HG02938 (cell line): ENCODE measurements around the gene KIAA0753.

Source experiments
- ATAC-seq: cut with Tn5 transposase; IDR thresholded peaks from one replicate; pipeline ENCODE4 v1.9.1; 2021; ENCODE audit warnings: mild to moderate bottlenecking, moderate library complexity; ENCODE audit not compliant: unreplicated experiment

Gene KIAA0753

GRCh38 chr17:6642592-6642991 lies 2.1 kb upstream of the KIAA0753 start:
- ATAC-seq: no peak

- peak; percentile 12 for ATAC-seq
Measured at GRCh38 chr17:6641247-6641863, 844 bp upstream of the KIAA0753 start.

GRCh38 chr17:6639586-6640535 lies 650 bp downstream of the KIAA0753 start:
- peak; percentile 2 for ATAC-seq

- no peak for ATAC-seq
Measured at GRCh38 chr17:6639014-6639585, 1.4 kb downstream of the KIAA0753 start.

- no peak for ATAC-seq
Measured at GRCh38 chr17:6638046-6638908, 2.2 kb downstream of the KIAA0753 start.

DNA sequence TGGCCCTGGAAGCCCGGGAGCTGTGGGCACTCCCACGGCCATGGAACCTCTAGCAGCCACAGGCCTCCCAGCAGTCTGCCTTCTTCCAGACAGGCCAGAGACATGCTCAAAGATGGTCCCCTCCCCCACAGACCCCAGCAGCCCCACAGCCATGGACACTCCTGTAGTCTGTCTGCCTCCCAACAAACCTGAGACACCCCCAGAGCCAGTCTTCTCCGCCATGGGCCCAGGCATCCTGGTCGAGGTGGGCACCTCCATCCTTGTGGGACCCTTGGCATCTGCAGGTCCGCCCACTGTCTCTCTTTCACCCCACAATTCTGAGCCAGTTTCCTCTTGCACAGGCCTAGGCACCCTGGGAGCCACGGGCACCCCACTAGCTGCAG lies 3.1 kb downstream of the KIAA0753 start:
- no peak for ATAC-seq

DNA sequence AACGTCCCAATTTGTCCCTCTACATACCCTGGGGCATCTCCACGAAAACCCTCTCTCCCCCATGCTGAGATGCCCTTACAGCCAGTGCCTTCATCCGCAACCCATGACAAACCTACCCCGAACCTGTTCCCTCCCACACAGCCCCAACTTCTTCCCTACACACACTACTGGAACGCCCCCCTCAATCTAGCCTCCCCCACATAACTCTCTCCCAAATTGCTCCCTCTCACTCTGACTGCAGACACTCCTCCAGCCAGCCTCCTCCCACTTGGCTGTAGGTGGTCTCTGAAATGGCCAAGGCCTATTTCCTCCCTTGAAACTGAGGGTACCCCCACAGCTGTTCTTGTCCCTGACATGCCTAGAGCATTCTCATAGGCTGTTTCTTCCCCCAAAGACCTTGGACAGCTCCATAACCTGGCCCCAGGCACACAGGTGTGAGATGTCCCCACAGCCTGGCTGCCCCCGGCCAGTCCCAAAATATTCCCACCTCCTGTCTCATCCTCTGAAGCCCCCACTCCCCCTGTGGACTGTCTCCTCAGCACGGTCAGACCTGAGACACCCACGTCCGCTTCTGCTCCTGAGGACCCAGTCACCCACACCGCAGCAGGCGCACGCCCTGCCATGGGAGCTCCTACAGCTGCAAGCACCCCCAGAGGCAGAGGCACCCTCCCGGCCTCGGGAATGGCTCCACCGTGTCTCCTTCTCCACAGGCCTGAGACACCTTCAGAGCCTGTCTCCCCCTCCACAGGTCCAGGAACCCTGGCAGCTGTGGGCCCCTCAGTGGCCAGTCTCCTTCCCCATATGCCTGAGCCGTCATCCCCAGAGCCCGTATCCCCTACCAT lies 3.7 kb downstream of the KIAA0753 start:
- no peak for ATAC-seq

DNA sequence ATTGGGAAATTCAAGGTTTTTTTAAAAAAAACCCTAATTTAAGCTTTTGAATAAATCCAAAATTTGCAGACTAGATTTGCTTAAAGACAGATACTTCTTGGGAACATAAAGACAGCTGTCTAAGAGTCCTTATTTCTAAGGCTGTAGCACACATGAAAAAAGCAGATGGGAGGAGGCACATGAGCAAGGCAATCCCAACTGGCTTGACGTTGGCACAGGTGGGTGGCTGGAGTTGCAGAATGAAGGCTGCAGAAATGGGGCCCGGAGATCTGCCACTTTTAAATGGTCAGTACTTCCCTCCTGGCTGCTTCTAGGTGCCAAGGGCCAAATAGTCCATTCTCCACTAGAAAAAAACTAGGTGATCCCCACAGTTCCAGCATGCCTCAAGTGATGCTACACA lies 4.4 kb downstream of the KIAA0753 start:
- ATAC-seq: no peak

GRCh38 chr17:6633263-6633662 lies 7.2 kb downstream of the KIAA0753 start:
- no peak for ATAC-seq

DNA sequence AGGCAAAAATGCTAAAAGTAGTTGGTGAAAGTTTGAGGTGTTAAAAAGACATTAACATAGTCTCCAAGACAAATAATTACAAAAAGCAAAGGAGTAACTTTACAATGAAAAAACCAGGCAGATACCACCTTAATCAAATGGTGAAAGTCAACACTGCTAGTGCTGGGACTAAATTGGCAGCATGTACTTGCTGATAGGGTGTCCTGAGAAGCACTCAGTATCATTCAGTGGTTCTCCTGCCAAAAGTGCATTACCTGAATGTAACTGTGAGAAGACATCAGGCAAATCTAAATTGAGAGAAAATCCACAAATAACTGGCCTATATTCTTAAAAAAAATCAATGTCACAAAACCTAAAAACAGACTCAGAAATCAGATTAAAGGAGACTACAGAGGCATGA lies 8.0 kb downstream of the KIAA0753 start:
- ATAC-seq: no peak

DNA sequence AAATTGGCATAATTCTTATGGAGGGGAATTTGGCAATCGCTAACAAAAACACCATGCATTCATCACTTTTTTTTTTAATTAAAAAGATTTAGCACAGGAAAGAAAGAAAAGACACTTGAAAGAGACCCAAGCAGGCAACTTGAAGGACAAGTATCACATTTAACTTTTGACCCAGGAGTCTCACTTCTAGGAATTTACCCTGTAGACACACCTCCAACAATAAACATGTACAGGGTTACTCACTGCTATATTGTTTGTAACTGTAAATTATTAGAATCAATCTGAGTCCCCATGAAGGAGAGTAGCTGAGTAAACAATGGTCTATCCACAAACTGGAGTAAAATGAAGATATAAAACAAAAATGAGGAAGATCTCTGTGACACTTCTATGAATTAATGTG lies 10.1 kb downstream of the KIAA0753 start:
- no peak for ATAC-seq

DNA sequence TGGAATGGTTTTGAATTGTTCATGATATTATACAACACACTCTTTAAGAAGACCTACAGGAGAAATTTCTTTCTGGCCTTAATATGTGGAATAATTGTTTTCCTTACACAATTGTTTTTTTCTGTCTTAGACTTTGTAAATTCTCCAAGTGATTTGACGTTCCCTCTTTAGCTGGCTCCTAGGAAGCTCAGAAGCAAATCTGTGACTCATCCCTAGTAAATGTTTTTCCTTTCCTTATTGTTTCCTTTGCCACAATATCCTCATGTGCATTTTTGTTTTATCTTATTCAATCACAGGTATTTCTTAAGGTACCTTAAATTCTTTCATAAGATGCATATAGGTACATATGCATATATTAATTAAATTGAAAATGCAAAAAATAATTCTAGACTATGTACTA lies 13.5 kb downstream of the KIAA0753 start:
- no peak for ATAC-seq

DNA sequence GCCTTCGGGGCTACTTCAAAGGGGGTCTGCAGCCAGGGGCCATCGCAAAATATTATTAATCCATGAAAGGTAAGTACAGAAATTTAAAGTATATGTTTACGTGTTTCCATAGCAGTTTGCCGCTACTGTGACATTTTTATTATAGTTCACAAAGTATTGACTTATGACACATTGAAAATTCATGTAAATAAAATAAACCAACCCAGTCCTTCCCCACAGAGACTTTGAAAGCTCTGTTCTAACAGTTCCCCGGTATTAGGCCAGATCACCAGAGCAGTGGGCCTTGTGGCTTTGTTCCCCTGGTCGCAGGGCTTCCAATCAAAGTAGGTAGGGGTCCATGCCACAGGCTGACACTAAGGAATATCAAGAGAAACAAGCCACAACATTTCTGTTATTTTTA lies 13.9 kb downstream of the KIAA0753 start:
- ATAC-seq: no peak

- ATAC-seq: no peak
Measured at GRCh38 chr17:6623941-6624340, 16.6 kb downstream of the KIAA0753 start.

DNA sequence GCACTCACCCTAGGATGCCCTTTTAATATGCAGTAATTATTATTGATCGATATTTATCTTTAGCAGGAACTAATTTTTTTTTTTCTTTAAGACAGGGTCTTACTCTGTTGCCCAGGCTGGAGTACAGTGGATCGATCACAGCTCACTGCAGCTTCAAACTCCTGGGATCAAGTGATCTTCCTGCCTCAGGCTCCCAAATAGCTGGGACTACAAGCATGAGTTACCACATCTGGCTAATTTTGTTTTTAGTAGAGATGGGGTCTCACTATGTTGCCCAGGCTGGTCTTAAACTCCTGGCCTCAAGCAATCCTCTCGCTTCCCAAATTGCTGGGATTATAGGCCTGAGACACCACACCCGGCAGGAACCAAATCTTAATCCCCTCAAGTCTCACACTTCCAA lies 29.3 kb downstream of the KIAA0753 start:
- no peak for ATAC-seq

GRCh38 chr17:6610011-6610410 lies 30.5 kb downstream of the KIAA0753 start:
- no peak for ATAC-seq

- no peak for ATAC-seq
Measured at GRCh38 chr17:6608321-6608720, 32.2 kb downstream of the KIAA0753 start.

GRCh38 chr17:6605142-6605541 lies 35.4 kb downstream of the KIAA0753 start:
- no peak for ATAC-seq

DNA sequence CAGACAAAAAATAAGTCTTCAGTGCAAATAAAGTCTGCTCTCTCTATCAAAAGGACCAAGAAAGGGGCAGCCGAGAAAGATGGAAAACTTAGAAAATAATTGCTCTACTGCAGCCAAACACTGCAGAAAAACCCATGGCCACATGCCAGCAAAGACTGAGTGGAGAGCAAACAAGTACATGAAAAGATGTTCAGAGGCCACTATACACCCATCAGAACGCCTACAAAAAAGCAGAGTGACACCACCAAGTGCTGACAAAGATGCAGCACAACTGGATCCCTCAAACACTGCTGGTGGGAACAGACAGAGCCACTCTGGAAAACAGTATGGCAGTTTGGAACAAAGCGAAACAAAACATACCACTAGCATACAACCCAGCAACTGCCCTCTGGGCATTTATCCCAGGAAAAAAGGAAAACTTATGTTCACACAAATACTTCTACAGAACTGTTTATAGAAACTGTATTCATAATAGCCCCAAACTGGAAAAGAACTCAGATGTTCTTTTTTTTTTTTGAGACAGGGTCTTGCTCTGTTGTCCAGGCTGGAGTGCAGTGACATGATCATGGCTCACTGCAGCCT lies 36.7 kb downstream of the KIAA0753 start:
- no peak for ATAC-seq

- no peak for ATAC-seq
Measured at GRCh38 chr17:6602141-6602540, 38.4 kb downstream of the KIAA0753 start.
